ENCODE data around the gene TMEM143. TPM values are rescaled to one million over a fixed set of nuclear protein-coding genes. Genes with fewer than 3 reads are reported as not detected.
"Not testable (repeated sequence)": the region's sequence is repeated elsewhere in the genome, so short reads cannot be mapped to it uniquely, and the experiment has no call there.

Gene TMEM143
- 10 to 100 TPM in 3 of 4 donors, 1 to 10 TPM in 1; 4.0 to 14.2 (median 11.8) TPM for polyA plus RNA-seq (ENCODE audit: insufficient read length in 4 of 4)

DNA sequence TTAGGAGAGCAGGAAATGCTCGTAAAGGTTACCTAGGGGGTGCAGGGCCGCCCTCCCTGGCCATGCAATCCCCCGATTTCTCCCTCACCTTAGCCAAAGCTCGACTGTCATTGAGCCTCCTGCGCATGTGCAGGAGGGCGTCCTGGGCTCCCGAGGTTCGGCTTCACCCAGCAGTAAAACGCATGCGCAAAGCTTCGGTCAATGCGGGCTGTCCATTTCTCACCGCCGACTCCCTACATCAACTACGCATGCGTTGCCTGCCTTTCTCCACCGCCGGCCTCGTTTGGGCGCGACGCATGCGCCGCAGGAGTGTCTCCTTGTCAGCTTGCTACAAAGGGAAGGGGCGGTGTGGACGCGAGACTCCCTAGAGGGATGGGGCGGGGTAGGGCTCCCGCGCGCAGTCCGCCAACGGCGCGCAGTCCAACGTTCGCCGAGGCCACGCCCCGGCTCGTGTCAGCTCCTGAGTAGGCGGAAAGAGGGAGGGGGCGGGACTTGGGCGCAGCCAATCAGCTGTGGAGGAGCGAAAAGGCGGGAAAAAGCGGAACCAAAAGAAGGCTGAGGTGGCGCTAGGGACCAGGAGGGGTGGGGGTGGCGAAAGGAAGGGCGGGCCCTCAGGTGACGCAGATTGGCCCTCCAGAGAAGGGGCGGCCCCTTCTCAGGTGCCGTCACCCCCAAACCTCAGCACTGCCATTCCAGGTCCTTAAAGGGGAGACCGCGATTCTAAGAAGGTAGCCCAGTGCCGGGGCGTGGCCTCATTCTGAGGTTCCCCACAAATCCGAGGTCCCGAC is at the start of gene TMEM143, which contains the start of gene SYNGR4:
Gene TMEM143, minus strand, starts transcription at position 131 of the 788 bp plus-strand sequence. Its CDS starts 20 bp downstream, at position 111.
Gene SYNGR4, plus strand, starts transcription at position 558 of the 788 bp plus-strand sequence. CDS start 1,476 bp downstream, outside the sequence.
- DNase-seq (ENCODE audit: low read depth in 4 of 4, low spot score in 3 of 4), result peak; percentile 99 to 100 (median 100)

DNA sequence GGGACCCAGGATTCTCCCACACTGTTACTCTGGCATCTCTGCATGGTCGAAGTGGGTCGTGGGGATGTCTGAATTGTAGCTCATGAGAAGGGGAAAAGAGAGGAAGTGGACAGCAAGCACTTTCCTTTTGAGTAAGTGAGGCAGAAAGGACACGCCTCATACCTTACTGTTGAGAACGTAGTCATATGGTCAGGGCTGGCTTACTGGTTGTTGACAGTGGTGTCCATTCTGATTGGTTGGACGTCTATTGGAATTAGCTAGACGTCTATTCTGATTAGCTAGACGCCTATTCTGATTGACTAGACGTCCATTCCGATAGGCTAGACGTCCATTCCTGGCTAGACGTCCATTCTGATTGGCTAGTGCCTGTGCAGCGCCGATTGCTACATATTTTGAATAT is 42.1 kb upstream of the TMEM143 start:
- DNase-seq (ENCODE audit: low read depth in 4 of 4, low spot score in 3 of 4), result no peak

DNA sequence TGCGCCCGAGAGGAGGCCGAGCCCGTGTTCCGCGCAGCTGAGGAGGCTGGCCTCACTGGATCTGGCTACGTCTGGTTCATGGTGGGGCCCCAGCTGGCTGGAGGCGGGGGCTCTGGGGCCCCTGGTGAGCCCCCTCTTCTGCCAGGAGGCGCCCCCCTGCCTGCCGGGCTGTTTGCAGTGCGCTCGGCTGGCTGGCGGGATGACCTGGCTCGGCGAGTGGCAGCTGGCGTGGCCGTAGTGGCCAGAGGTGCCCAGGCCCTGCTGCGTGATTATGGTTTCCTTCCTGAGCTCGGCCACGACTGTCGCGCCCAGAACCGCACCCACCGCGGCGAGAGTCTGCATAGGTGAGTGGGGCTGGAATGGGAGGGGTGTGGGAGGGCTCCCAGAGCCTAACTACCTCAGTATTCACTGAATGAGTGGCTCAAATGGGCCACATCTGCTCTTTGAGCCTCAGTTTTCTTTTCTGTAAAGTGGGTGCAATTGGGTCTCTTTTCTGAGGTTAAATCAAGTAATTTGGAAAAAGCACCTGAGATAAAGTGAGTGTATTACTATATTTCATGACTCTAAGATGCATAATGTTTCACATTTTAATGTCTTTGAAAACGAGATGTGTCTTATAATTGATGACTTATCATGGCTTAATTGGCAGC is 41.4 kb upstream of the TMEM143 start:
- DNase-seq (ENCODE audit: low read depth in 4 of 4, low spot score in 3 of 4), result no peak

DNA sequence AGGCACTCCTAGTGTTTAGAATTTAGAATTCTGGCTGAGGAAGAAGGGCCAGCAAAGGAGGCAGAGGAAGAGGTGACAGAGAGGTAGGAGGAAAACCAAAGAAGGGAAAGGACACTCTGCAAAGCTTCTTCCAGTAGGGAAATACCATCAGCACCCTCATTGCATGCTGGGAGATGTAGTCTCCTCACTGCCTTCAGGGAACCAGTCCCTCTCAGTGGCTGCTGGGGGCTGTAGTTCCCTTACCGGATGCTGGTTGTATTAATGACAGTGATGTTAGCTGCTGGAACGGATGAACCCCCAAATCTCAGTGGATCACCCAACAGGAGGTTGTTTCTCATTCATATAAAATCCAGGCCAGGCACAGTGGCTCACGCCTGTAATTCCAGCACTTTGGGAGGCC is 39.9 kb upstream of the TMEM143 start:
- no peak for DNase-seq (ENCODE audit: low read depth in 4 of 4, low spot score in 3 of 4)

DNA sequence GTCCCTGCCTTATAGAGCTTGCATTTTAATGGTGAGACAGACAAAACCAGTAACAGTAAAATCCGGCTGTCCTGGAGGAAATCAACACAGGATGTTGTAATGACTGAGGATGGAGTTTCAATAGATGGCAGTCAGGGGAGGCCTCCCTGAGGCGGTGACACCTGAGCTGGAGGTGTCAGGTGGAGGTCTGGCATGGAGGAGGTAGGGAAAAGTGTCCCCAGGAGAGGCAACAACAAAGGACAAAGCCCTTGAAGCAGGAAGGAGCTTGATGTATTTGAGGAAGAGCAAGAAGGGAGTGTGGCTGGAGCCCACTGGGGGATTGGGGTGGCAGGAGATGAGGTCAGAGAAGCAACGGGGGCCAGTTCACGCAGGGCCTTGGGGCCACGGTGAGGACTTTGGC is 37.5 kb upstream of the TMEM143 start:
- DNase-seq (ENCODE audit: low read depth in 4 of 4, low spot score in 3 of 4), result no peak

DNA sequence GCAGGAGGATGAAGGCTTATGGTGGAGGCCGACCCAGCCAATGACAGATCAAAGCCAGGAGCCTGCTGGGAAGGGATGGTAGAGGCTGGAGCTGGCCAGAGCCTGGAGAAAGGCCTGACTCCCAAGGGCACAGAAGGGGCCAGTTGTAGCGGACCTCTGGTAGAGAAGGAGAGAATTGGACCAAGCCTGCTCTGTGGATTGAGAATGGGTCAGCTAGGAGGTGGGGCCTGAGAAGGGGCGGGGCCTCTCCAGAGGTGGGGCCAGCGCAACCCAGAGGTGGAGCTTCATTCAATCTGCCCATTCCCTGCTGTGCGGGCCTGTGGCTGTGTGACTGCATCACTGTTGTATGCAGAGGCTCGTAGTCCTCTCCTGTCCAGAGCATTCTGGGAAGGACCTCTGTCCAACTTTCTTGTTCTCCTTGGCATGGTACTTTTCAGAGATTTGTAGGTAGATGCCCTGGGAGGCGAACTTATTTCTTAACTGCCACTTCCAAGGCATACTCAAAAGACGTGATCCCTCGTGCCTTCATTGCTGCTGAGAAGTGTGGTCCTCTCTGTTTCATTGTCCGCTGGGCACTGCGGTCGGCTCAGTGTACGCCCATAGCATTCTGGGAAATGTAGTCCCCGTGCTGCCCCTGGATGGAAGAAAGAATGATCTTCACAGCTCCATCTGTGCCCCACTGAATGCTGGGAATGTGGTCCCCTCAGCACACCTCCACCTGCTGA is 36.4 kb upstream of the TMEM143 start:
- DNase-seq (ENCODE audit: low read depth in 4 of 4, low spot score in 3 of 4), result no peak

DNA sequence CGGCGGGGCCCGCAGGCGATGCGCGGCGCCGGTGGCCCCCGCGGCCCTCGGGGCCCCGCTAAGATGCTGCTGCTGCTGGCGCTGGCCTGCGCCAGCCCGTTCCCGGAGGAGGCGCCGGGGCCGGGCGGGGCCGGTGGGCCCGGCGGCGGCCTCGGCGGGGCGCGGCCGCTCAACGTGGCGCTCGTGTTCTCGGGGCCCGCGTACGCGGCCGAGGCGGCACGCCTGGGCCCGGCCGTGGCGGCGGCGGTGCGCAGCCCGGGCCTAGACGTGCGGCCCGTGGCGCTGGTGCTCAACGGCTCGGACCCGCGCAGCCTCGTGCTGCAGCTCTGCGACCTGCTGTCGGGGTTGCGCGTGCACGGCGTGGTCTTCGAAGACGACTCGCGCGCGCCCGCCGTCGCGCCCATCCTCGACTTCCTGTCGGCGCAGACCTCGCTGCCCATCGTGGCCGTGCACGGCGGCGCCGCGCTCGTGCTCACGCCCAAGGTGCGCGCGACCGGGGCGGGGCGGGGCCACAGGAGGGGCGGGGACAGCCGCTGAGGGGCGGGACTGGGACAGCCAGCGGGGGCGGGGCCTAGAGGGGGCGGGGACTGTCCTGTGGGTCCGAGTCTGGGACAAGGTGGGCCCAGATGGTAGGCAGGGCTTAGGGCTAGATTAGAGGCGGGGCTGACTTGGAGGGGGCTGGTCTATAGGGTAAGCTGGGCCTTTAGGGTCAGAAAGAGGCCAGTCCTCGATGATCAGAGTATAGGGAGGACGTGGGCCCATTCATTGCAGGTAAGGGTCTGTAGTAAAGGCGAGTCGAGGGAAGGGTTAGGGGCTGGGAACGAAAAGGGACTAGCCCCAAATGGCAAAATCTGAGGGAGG is 34.9 kb upstream of the TMEM143 start:
- no peak for DNase-seq (ENCODE audit: low read depth in 4 of 4, low spot score in 3 of 4)

DNA sequence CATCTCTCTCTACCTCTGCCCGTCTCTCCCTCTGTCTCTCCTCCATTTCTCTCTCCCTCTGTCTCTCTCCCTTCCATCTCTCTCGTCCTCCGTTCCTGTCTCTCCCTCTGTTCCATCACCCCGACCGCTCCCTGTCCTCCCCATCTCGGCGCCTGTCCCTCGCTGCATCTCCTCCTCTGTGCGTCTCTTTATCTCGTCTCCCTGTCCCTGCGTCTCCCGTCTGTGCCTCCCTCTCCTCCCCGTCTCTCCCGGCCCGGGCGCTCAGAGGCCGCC is 34.3 kb upstream of the TMEM143 start:
- DNase-seq (ENCODE audit: low read depth in 4 of 4, low spot score in 3 of 4), result no peak

DNA sequence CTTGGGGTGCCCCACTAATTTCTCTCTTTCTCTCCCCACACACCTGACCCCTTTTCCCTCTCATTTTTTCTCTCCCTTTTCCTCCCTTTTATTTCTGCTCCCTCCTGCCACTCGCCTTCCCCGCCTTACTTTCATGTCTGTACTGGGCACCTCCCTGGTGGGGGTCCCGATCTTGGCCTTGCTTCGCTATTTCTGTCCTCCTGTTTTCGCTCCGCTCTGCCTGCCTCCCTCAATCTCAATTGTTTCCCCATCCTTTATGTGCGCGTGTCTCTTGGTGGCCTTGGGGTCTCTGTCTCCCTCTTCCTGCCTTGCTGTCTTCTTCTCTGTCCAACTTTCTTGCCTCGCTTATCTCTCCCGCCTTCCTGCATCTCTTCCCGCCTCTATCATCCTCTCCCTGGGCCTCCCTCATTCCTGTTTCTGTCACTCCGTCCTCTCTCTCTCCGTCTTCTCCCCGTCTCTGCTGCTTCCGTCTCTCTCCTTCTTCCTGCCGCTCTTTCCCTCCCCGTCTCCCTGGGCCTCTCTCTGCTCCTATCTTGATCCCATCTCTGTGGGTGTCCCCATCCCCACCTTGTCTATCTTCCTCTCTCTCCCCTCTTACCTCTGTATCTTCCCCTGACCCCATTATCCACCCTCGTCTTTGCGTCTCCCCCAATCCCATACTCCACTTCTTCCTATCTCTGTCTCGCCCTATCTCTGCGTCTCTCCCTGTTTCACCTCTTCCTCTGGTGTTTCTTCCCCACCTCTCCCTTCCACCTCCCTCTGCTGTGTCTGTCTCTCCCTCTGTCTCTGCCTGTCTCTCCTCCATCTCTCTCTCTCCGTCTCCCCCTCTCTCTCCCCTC is 33.7 kb upstream of the TMEM143 start:
- DNase-seq (ENCODE audit: low read depth in 4 of 4, low spot score in 3 of 4), result no peak

DNA sequence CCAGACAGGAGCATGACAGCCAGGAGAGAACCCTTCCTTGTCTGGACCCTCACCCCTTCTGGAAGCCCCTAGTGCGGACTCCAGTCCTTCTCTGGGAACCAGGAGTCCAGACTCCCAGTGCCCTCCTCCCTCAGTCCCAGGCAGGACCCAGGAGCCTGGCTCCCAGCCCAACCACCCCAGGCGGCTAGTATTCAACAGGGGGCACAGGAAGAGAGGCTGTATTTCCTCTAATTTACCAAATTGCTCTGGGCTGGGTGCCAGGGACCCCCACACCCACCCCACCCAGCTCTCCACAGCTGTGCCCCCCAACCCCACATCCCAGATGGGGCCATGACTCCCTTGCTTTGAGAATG is 33.1 kb upstream of the TMEM143 start:
- no peak for DNase-seq (ENCODE audit: low read depth in 4 of 4, low spot score in 3 of 4)

DNA sequence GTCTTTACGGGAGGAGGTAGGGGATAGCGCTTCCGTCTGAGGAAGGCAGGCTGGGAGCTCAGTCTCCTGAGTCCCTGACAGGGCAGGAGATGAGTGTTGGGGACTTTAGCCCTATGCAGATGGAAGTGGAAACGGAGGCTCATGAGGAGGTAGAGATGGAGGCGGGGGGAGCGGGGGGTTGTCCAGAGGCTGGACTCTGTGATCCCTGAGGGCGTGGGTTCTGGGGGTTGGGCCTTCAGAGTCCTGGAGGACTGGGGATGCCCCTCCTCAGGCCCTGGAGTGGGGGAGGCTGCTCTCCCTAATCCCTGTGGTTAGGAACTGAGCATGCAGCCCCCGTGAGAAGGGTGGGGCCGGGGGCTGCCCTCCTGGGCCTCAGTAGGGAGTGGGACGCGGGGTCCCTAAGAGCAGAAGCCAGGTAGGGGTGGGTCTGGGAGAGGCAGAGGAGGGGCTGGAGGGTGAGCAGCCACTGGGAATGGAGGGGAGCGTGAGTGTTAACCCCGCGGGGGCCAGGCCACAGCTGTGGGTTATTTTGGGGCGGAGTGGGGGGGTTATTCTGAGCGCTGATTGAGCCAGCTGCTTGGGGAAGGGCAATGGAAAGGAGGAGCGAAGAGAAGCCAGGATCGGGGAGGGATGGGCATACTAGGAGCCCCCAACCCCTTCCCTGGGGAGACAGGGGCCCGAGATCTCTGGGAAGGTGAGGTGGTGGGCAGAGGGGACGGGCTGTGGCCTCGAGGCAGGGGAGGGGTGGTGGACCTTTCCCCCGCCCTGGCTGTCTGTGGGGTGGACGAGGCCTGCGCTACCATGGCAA is 32.5 kb upstream of the TMEM143 start:
- no peak for DNase-seq (ENCODE audit: low read depth in 4 of 4, low spot score in 3 of 4)

DNA sequence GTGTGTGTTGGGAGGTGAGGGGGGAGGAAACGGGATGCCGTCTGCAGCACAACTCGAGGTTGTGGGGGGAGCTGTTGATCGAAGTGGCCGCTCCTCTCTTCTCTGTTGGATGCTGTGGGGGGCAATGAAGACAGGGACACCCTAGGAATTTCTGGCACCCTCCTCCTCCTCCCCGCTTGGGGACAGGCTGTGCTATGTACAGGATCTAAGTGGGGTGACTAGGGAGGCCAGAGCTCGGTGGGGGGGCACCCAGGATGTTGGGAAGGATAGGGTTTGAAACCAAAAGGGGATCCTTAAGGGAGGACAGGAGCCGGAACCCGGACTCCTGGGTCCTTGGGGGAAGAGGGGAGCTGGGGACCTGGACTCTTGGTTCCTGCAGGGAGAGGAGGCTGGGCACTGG is 31.8 kb upstream of the TMEM143 start:
- DNase-seq (ENCODE audit: low read depth in 4 of 4, low spot score in 3 of 4), result no peak

DNA sequence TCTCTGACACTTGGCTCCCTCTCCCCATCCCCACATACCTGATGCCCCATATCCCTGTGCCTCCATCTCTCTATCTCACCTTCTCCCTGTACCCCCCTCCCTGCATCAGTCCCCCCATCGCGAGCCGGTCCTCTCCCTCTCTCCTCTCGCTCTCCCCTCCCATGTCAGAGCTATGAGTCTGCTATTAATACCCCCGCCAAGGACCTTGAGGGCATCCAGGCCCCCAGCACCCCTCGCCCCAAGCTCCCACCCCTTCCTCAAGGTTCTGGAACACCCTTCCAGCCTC is 31.4 kb upstream of the TMEM143 start:
- no peak for DNase-seq (ENCODE audit: low read depth in 4 of 4, low spot score in 3 of 4)

DNA sequence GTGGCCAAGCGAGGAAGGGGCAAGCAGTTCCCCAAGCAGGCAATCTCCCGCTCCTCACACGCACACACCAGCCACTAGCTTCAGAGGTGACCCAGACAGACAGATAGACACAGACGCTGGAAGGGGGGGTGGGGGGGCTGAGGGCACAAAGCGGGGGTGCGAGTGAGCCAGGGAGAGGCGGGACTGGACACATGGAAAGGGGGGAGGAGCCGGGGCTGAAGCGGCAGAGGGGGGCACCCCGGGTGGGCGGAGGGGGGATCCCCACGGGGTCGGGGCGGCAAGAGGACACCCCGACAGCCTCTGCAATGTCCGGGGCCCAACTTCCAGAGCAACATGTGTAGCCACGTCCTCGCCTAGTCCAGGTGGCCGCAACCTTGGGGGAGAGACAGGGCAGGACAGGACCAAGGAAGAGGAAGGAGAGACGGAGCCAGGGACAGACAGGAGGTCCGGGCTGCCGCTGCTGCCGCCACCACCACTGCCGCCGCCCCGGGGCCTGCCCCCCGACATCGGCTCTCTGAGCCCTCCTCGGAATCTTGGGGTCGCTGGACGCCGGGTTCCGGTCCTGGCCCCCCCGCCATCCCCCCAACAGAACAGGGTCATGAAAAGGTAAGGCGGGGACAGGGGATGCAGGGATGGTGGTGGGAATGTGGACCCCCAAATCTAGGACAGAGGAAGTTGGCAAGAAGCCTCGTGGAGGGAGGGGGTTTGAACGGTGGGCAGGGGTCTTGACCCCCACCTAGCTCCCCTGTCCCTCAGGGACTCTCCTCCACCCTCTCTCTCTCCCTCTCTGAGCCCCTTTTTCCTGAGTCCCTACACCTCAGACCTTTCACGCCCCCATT is 30.8 kb upstream of the TMEM143 start:
- no peak for DNase-seq (ENCODE audit: low read depth in 4 of 4, low spot score in 3 of 4)

DNA sequence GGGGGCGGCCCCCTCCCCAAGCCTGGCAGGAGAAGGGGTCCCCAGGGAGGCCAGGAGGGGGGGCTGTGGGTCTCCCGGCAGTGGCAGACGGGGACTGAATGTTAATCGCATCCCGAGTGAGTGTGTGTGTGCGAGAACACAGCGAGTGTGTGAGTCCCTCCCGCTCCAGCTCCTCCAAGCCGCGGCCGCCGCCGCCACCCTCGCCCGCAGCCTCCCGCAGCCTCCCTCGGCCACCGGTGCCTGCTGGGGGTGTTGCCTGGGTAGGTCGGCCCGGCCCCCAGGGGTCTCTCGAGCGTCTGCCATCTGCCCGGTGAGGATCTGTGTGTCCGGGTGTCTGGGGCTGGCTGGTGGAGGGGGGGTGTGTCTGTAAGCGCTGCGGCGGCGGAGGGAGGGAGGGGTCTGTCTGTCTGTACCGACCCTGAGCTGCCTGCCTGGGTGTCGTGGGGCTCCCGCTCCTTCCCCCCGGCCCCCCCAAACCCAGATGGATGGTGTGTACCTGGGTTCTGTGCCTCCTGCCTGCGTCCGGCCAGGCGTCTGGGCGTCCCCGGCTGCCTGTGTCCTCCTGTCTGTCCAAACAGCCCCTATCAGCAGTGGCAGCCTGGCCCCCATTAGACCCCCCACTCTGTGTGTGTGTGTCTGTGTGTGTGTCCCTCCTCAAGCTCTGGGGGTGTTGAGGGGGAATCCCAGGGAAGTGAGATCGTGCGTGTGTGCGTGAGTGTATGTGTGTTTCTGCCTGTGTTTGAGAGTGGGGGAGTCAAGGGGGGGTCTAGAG is 30.0 kb upstream of the TMEM143 start, which contains the start of gene GRIN2D:
Gene GRIN2D, plus strand, starts transcription at position 110 of the 772 bp plus-strand sequence. CDS start 4,725 bp downstream, outside the sequence.
- DNase-seq (ENCODE audit: low read depth in 4 of 4, low spot score in 3 of 4), result no peak

DNA sequence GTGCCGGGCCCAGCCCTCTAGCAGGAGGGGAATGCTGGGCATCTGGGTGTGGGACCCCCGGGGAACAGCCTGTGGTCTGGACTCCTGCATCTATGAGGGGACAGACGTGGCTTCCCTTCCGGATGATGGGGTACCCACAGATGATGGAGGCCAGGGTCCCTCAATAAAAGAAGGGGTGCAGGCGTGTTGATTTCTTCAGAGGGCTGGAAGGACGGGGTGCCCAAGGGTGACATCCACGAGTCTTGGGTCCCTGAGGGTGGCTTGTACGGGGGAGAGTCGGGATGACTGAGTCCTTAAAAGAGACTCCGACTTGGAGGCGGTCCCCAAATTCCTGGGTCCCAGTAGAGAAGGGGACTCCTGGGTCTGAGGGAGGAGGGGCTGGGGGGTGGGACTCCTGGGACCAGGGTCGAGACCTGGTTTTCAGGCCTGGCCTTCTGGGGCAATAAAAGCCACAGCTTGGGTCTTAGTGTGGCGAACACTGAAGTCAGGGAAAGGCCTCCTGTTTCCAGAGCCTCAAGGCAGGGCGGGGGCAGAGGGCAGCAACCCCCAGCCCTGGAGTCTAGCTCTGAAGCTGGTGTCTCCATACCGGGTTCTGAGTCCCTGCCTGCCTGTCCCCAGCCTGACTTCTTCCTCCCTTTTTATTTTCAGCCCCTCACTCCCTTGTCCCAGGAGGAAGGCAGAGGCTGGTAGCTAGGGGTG is 29.3 kb upstream of the TMEM143 start:
- DNase-seq (ENCODE audit: low read depth in 4 of 4, low spot score in 3 of 4), result no peak

DNA sequence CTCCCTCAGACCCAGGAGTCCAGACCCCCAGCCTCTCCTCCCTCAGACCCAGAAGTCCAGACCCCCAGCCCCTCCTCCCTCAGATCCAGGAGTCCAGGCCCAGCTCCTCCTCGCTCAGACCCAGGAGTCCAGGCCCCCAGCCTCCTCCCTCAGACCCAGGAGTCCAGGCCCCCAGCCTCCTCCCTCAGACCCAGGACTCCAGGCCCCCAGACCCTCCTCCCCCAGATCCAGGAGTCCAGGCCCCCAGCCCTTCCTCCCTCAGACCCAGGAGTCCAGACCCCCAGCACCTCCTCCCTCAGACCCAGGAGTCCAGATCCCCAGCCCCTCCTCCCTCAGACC is 28.2 kb upstream of the TMEM143 start:
- not testable (repeated sequence) for DNase-seq (ENCODE audit: low read depth in 4 of 4, low spot score in 3 of 4)
